Measurements from ENCODE around the gene TBCD. TPM values are rescaled to one million over a fixed set of nuclear protein-coding genes. Genes with fewer than 3 reads are reported as not detected.
"Not testable (repeated sequence)": the region's sequence is repeated elsewhere in the genome, so short reads cannot be mapped to it uniquely, and the experiment has no call there.

TBCD gene
- polyA plus RNA-seq, 1 donor from 2014 or later, result 67.2 TPM

DNA sequence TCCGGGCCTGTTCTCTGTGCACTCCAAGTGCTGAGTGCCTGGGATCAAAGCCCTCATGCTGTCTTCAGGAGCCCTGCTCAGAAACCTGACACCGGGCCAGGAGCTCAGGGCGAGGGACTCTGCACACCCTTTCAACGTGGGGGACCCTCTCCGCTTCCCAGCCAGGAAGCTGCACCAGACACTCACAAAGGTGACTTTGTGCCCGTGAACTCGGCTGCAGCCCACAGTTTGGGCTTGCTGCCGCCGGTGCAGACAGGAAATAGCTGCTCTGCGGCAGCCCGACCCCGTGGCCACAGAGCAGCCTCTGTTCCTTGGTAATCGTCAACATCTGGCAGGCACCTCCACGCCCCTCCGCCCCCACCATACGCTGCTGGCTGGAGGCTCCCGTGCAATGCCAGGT lies 234.1 kb downstream of the TBCD start:
- Histone ChIP-seq H3K4me2 (ENCODE audit: low read length) (no peak overlapping the region), H3K79me2 (replicated peaks; ENCODE audit: insufficient read depth, low read length) (no peaks in the 10 kb centered on the region)

DNA sequence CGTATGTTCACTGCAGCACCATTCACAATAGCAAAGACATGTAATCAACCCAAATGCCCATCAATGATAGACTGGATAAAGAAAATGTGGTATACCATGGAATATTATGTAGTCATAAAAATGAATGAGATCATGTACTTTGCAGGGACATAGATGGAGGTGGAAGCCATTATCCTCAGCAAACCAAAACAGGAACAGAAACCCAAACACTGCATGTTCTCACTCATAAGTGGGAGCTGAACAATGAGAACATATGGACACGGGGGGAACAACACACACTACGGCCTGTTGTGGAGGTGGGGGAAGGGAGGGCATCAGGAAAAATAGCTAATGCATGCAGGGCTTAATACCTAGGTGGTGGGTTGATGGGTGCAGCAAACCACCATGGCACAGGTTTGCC lies 237.2 kb downstream of the TBCD start:
- not testable (repeated sequence) for H3F3A ChIP-seq (ENCODE audit: insufficient read depth, low read length, poor library complexity, severe bottlenecking); H3K27ac ChIP-seq (ENCODE audit: low read length); H3K27me3 ChIP-seq (ENCODE audit: insufficient read depth, low read depth, low read length); H3K9ac ChIP-seq (ENCODE audit: low read length); H3K4me3 ChIP-seq (ENCODE audit: low read length); H3K9me3 ChIP-seq (ENCODE audit: low read length); H3K4me2 ChIP-seq (ENCODE audit: low read length); H4K20me1 ChIP-seq (ENCODE audit: insufficient read depth); H3K9me2 ChIP-seq (ENCODE audit: insufficient read depth, low read length); H3K79me2 ChIP-seq (replicated peaks; ENCODE audit: insufficient read depth, low read length); H2AFZ ChIP-seq (ENCODE audit: low read depth, low read length); H3K36me3 ChIP-seq (ENCODE audit: insufficient read depth, low read length)

More for the DNA sequence above, 234.1 kb downstream of the TBCD start:
- Histone ChIP-seq H4K20me1 (ENCODE audit: insufficient read depth) (no peaks in the 10 kb centered on the region), H3K27ac (ENCODE audit: low read length) (no peak overlapping the region), H3K9me3 (ENCODE audit: low read length) (no peaks in the 10 kb centered on the region), H2AFZ (ENCODE audit: low read depth, low read length) (no peak overlapping the region), H3K4me3 (ENCODE audit: low read length) (no peak overlapping the region), H3K9me2 (ENCODE audit: insufficient read depth, low read length) (no peaks in the 10 kb centered on the region), H3K27me3 (ENCODE audit: insufficient read depth, low read depth, low read length) (no peaks in the 10 kb centered on the region), H3K36me3 (ENCODE audit: insufficient read depth, low read length) (no peaks in the 10 kb centered on the region), H3F3A (ENCODE audit: insufficient read depth, low read length, poor library complexity, severe bottlenecking) (no peaks in the 10 kb centered on the region), H3K9ac (ENCODE audit: low read length) (no peak overlapping the region)
- TF ChIP-seq, protein P1, sequence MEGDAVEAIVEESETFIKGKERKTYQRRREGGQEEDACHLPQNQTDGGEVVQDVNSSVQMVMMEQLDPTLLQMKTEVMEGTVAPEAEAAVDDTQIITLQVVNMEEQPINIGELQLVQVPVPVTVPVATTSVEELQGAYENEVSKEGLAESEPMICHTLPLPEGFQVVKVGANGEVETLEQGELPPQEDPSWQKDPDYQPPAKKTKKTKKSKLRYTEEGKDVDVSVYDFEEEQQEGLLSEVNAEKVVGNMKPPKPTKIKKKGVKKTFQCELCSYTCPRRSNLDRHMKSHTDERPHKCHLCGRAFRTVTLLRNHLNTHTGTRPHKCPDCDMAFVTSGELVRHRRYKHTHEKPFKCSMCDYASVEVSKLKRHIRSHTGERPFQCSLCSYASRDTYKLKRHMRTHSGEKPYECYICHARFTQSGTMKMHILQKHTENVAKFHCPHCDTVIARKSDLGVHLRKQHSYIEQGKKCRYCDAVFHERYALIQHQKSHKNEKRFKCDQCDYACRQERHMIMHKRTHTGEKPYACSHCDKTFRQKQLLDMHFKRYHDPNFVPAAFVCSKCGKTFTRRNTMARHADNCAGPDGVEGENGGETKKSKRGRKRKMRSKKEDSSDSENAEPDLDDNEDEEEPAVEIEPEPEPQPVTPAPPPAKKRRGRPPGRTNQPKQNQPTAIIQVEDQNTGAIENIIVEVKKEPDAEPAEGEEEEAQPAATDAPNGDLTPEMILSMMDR (IDR thresholded peaks at IDR 0.05; ENCODE audit: poor library complexity, severe bottlenecking), result no peak
- no peak for TF ChIP-seq TAF1 (IDR thresholded peaks at IDR 0.05; ENCODE audit: low read depth)
- TF ChIP-seq EZH2 (IDR thresholded peaks at IDR 0.05; ENCODE audit: borderline replicate concordance, insufficient read depth, low read length, poor library complexity, severe bottlenecking), result no peak
- TF ChIP-seq SMC3 (conservative IDR thresholded peaks at IDR 0.05; ENCODE audit: poor library complexity), result no peak

DNA sequence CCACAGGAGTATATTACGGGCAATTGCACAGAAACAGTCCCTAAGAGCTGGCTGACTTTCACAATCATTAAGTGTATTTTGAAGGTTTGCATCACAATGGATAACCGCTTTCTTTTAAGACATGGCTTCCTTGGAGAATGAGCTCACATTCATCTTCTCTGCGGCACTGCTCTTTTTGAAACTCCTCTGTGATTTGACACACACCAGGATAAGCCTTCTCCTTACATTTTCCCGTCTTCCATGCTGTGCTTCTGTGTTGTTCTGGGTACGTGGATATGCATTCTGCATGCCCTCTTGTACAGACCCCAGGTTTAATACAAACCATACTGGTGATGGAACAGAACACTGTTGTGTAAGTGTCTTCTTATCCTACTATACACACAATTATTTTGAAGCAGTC lies 238.0 kb downstream of the TBCD start:
- H3K27me3 ChIP-seq (ENCODE audit: insufficient read depth, low read depth, low read length), result no peaks in the 10 kb centered on the region
- no peak overlapping the region for H3K27ac ChIP-seq (ENCODE audit: low read length)
- H3K9me3 ChIP-seq (ENCODE audit: low read length), result peaks cover 5% of the 10 kb centered on the region
- no peaks in the 10 kb centered on the region for H3K9me2 ChIP-seq (ENCODE audit: insufficient read depth, low read length)
- no peaks in the 10 kb centered on the region for H3K79me2 ChIP-seq (replicated peaks; ENCODE audit: insufficient read depth, low read length)
- H3K4me2 ChIP-seq (ENCODE audit: low read length), result no peak overlapping the region
- no peaks in the 10 kb centered on the region for H4K20me1 ChIP-seq (ENCODE audit: insufficient read depth)
- no peak overlapping the region for H3K4me3 ChIP-seq (ENCODE audit: low read length)
- no peaks in the 10 kb centered on the region for H3K36me3 ChIP-seq (ENCODE audit: insufficient read depth, low read length)
- no peaks in the 10 kb centered on the region for H3F3A ChIP-seq (ENCODE audit: insufficient read depth, low read length, poor library complexity, severe bottlenecking)
- no peak overlapping the region for H2AFZ ChIP-seq (ENCODE audit: low read depth, low read length)
- no peak overlapping the region for H3K9ac ChIP-seq (ENCODE audit: low read length)
- TF ChIP-seq TAF1 (IDR thresholded peaks at IDR 0.05; ENCODE audit: low read depth) (no peak), RAD21 (conservative IDR thresholded peaks at IDR 0.05) (no peak), SMC3 (conservative IDR thresholded peaks at IDR 0.05; ENCODE audit: poor library complexity) (no peak), EZH2 (IDR thresholded peaks at IDR 0.05; ENCODE audit: borderline replicate concordance, insufficient read depth, low read length, poor library complexity, severe bottlenecking) (no peak), EP300 (conservative IDR thresholded peaks at IDR 0.05; ENCODE audit: poor library complexity, severe bottlenecking) (no peak), MXI1 (conservative IDR thresholded peaks at IDR 0.05; ENCODE audit: poor library complexity, severe bottlenecking) (no peak), POLR2AphosphoS5 (IDR thresholded peaks at IDR 0.05) (no peak)
- TF ChIP-seq, protein P1 (IDR thresholded peaks at IDR 0.05; ENCODE audit: poor library complexity, severe bottlenecking), result no peak
- TF ChIP-seq, protein P2, sequence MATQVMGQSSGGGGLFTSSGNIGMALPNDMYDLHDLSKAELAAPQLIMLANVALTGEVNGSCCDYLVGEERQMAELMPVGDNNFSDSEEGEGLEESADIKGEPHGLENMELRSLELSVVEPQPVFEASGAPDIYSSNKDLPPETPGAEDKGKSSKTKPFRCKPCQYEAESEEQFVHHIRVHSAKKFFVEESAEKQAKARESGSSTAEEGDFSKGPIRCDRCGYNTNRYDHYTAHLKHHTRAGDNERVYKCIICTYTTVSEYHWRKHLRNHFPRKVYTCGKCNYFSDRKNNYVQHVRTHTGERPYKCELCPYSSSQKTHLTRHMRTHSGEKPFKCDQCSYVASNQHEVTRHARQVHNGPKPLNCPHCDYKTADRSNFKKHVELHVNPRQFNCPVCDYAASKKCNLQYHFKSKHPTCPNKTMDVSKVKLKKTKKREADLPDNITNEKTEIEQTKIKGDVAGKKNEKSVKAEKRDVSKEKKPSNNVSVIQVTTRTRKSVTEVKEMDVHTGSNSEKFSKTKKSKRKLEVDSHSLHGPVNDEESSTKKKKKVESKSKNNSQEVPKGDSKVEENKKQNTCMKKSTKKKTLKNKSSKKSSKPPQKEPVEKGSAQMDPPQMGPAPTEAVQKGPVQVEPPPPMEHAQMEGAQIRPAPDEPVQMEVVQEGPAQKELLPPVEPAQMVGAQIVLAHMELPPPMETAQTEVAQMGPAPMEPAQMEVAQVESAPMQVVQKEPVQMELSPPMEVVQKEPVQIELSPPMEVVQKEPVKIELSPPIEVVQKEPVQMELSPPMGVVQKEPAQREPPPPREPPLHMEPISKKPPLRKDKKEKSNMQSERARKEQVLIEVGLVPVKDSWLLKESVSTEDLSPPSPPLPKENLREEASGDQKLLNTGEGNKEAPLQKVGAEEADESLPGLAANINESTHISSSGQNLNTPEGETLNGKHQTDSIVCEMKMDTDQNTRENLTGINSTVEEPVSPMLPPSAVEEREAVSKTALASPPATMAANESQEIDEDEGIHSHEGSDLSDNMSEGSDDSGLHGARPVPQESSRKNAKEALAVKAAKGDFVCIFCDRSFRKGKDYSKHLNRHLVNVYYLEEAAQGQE (IDR thresholded peaks at IDR 0.05; ENCODE audit: borderline replicate concordance), result no peak

All from neural cell (in vitro differentiated cells).